Measurements from ENCODE around the gene FES.

- no peak for TF ChIP-seq GATA3 (IDR thresholded peaks at IDR 0.05; ENCODE audit: low read depth, low read length)
- no peak for TF ChIP-seq GATA2 (IDR thresholded peaks at IDR 0.05; ENCODE audit: low read depth, low read length)
Observed at GRCh38 chr15:90931575-90931827, 47.2 kb downstream of the FES start.
